ENCODE data around the gene SLC22A16.

The SLC22A16 gene

DNA sequence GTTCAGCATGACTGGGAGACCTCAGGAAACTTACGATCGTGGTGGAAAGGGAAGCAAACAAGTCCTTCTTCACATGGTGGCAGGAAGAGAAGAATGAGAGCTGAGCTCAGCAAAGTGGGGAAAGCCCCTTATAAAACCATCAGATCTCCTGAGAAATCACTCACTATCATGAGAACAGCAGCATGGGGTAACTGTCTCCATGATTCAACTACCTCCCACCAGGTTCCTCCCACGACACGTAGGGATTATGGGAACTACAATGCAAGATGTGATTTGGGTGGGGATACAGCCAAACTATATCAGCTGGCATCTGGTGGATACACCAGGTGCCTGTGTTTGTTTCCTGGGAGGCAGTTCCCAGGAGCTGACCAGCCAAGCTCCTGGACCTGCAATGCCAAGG is 65.9 kb downstream of the SLC22A16 start:
- in situ Hi-C loops (cut with MboI; ENCODE audit: low sequenced_read_pairs): no loop called here

DNA sequence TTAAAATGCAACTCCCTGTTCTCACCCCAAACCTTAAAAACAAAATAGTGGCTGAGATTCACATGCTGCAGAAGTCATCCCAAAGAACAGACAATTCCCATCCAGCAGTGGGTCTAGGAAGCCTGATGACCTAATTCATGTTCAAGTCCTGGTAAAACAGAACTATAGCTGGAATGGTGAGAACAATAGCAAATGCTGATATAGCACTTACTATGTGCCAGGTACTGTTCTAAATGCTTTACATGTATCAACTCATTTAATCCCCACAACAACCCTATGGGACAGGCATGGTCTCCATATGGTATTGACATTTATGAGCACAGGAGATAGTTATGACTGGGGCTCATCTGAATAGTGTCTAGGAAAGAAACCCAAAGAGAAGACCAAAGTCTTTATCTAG is 66.6 kb downstream of the SLC22A16 start:
- in situ Hi-C loops (cut with MboI; ENCODE audit: low sequenced_read_pairs): no loop called here

DNA sequence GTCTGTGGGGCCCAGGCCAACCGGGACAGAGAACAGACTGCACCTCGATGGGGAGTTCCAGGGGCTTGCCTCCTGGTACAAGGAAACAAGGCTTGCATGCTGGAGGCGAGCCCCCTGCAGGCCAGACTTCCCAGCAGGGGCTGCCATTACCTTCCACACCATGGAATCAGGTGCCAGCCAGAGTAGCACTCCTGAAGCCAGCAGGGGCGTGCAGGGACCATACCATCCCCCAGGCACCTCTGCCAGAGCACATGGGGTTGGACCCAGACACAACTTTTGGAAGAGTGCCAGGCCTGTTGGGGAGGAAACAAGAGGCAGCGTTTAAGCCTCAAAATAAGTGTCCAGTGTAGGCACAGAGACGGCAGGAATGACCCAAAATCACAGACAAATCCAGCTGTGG is 67.5 kb downstream of the SLC22A16 start:
- in situ Hi-C loops (cut with MboI; ENCODE audit: low sequenced_read_pairs): no loop called here

DNA sequence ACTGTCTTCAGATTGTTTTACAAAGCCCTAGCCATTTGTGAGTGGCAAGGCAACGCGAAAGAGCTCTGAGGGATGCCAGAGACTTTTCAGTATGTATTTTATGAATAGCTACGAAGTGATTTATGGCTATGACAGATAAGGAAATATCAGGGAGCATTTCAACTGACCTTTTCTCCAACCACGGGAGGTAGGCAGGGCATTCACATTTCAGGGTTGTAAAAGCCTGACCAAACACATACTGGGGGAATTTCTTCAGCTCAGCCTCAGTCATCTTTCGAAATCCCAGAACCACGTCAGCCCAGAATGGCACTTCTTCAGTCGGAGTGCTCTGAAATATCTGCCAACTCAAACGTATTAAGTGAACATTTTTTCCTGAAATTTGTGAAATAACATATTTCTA is 71.8 kb downstream of the SLC22A16 start:
- in situ Hi-C loops (cut with MboI; ENCODE audit: low sequenced_read_pairs): no loop called here

DNA sequence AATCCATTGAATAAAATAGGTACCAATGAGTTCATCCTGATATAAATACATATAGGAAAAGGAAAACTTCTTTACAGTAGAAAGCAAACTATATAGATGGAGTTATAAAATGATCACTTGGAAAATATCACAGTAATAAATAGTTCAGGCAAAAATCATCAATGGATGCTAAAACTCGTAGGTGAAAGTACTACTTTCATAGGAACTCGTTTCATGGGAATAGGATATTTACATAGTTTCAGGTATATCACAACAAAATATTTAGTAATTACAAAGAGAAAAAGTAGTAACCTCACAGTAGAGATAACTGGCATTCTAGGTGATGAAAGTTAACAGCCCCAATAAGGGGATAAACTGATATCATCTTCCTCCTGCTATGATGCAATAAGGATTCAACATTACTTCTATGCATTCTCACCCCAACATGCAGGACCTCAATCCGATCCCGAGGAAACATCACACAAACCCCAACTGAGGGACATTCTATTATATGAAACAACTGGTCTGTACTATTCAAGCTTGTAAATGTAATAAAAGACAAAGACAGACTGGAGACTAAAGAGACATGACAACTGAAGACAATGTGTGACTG is 74.7 kb downstream of the SLC22A16 start:
- in situ Hi-C loops (cut with MboI; ENCODE audit: low sequenced_read_pairs): no loop called here

DNA sequence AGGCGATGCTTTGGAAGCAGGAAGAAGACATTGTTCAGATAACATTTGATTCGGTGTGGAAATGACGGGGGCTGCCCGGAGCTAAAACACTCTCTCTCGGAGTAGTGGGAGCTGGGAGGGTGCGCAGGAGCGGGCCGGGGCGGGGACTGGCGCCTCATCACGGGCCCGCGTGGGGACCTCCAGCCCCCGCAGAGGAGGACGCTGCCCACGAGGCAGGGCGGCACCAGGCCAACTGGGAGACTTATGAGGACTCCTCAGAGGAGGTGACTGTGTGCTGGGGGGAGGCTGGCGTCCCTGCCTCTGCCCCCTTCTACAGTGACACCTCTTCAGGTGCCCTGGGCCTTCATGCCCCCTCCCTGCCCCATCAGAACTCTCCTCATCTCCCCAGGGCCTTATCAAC is 76.2 kb downstream of the SLC22A16 start:
- in situ Hi-C loops (cut with MboI; ENCODE audit: low sequenced_read_pairs): no loop called here

DNA sequence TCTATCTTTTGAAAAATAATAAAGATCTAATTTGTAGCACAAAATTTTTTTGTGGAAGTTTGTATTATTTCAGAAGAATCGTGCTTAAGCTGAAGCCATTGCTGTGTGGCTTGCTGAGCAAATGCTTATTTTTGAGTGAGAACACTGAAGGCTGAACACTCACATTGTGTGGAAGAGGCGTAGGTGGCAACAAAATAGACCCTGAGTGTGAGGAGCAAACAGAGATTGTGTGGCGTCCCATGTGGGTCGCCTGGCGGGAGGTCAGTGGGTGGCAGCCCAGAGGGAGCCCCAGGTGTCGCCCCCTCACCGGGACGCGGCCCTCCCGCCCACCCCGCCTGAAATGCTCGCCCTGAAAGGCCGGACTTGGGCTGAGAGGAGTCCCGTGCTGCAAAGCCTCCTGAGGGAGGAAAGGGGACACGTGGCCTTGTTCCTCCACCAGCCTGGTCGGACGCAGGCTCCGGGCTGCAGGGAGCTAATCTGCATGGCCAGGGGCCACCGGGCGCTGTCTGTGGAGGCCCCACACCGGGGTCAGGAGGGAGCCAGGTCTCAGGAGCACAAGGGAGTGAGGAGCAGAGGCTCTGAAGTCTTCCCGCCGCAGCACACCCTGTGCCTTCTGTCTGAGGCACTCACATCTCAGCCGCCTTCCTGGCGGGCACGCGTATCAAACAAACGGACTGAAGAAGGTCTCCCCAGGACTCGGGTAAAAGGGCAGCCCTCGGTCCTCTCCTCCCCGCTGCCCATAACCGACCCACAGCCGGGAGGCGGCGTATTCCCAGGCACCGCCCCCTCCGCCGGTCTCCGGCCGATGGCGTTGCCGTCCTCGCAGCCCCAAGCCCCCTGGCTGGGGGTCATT is 77.0 kb downstream of the SLC22A16 start:
- in situ Hi-C loops (cut with MboI; ENCODE audit: low sequenced_read_pairs): loop anchor here (25.0 kb wide), 2 partner anchors 687 to 862 kb away; no protein-coding TSS in a partner anchor

DNA sequence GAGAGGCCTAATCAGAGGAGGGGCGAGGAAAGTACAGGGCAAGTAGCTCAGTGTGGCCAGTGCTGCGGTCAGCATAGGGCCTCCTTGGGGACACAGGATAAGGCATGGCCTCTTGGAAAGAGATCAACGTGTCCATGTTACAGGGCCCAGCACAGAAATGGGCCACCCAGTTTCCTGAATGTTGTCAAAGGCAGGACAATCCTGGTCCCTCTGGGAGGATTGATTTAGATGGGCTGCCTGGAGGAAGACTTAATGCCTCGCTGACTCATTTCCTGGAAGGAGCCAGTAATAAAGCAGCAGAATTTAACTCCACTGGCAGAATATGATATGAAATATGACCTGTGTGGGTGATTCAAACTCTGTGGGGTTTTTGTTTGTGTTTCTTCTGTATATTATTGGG is 77.6 kb downstream of the SLC22A16 start:
- in situ Hi-C loops (cut with MboI; ENCODE audit: low sequenced_read_pairs): loop anchor here (25.0 kb wide), 2 partner anchors 686 to 861 kb away; no protein-coding TSS in a partner anchor

DNA sequence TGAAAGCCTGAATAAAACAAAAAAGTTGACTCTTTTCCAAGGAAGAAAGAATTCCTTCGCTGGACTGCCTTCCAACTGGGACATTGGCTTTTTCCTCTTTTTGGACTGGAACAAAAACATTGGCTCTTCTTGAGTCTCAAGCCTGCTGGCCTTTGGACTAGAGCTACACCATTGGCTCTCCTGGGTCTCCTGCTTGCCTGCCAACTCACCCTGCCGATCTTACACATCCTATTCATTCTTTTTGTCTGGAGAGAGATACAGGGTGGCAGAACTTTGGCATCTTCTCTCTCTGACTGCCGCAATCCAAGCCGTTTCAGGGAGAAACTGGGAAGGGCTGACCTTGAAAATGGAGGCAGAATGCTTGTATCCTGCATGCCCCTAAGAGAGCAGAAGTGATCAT is 81.2 kb downstream of the SLC22A16 start:
- in situ Hi-C loops (cut with MboI; ENCODE audit: low sequenced_read_pairs): loop anchor here (25.0 kb wide), 2 partner anchors 683 to 858 kb away; no protein-coding TSS in a partner anchor

DNA sequence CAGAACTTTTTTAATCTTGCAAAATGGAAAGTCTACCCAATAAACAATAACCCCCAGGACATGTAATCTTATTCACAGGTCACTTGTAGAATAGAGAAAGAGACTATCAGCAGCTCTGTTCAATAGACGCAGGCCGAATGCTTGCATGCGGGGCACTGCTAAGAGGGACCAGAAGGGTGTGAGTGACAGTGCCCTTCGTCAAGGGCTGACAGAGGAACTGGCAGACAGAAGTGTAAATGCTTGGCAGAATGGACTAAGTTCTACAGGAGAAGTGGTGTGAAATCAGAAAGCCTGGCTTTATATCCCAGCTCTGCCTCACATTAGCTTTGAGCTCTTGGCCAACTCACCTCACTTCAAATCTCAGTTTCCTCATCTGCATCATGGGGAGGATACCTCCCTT is 82.0 kb downstream of the SLC22A16 start:
- in situ Hi-C loops (cut with MboI; ENCODE audit: low sequenced_read_pairs): loop anchor here (25.0 kb wide), 2 partner anchors 682 to 857 kb away; no protein-coding TSS in a partner anchor

DNA sequence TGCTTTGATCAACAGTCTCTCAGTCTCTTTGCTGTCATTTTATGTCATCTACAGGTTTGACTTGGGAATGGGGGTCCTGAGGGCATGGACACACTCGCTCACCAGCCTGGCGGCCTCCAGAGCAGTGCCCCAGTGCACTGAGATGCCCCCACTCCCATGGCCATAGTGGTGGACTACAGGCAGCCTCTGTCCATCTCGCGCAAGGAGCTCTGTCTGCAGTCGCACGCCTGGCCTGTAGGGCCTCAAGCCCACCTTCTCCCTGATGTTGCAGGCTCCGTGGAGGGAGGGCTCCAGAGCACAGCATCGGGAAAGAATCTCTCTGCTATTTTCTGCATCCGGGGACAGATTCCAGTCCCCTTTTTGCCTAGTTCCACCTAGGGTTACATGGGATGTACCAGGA is 83.7 kb downstream of the SLC22A16 start:
- in situ Hi-C loops (cut with MboI; ENCODE audit: low sequenced_read_pairs): loop anchor here (25.0 kb wide), 2 partner anchors 680 to 855 kb away; no protein-coding TSS in a partner anchor

DNA sequence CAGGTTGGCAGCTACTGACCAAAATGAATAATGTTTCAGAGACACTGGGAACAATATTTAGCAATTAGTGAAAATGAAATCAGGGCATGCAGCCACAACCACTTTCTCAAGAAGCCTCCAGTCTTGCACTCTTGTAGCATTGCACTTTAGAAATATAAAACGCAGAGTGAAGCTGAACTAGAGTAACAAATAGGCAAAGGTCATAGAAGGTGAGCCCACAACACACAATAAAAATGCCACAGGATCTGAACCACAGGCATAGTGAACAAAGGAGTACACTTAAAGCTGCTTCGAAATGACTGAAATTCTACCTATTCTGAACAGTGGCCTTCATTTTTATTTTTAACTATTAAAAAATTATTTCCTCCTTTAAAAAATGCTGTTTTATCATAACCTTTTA is 86.0 kb downstream of the SLC22A16 start:
- in situ Hi-C loops (cut with MboI; ENCODE audit: low sequenced_read_pairs): loop anchor here (25.0 kb wide), 2 partner anchors 678 to 853 kb away; no protein-coding TSS in a partner anchor

DNA sequence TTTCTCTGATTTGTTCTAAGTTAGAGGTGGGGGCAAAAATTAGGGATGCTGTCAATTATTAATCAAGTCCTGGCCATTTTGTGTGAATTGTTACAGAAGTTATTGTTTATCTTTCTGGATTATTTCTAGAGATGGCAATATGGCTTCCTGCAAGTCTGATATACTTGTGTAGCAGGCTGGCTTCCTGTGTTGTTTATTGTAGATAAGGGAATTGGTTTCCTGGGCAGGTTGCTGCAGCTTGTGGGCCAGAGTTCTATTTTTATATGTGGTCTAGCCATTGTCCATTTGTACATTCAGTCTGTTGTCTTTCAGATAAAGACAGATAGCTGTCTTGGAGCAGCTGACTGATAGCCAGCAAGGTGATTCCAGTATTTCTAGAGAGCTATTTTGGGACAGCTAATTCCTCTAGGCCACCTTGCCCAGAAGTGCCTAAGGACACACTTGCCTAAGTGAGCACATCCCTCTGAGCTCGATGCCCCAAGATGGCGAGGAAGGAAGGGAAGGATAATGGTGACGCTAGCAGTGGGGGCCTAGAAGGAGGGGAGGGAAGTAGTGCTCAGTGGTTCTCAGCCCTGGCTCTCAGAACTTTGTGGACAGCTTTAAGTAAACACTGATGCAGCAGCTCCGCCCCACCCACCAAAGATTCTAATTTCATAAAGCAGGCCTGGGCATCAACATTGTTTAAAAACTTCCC is 86.6 kb downstream of the SLC22A16 start:
- in situ Hi-C loops (cut with MboI; ENCODE audit: low sequenced_read_pairs): loop anchor here (25.0 kb wide), 2 partner anchors 678 to 853 kb away; no protein-coding TSS in a partner anchor

DNA sequence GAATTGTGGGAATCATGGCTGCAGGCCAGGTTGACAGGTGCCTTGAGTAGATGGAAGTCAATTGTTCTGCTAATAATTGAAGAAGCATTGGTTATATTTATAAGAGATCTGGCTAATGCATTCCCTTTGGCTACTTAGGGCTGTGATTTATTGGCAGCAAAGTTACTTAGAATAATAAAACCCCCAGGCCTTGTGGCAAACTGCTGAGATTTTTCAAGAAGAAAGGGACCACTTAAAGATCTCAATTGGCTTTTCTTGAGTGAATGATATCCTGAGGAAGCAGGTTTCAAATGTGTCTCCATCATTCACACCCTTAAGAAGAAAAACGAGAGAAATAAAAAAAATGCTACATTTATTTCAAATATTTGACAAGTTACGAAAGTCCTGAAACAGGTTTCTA is 88.4 kb downstream of the SLC22A16 start:
- in situ Hi-C loops (cut with MboI; ENCODE audit: low sequenced_read_pairs): loop anchor here (25.0 kb wide), 2 partner anchors 676 to 851 kb away; no protein-coding TSS in a partner anchor

DNA sequence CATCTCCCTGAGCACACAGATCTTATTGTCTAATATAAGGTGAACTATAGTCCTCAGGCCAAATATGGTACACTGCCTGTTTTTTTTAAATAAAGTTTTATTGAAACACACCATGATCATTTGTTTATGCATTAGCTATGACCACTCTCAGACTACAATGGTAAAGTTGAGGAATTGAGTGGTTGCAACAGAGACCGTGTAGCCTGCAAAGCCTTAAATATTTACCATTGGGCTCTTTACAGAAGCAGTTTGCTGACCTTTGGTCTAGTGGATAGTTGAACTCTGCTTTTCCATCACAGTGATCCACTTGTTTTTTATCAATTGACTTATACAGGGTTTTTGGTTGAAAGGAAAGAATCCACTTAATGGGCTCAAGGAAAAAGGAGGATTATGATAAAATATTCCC is 91.0 kb downstream of the SLC22A16 start:
- in situ Hi-C loops (cut with MboI; ENCODE audit: low sequenced_read_pairs): loop anchor here (25.0 kb wide), 2 partner anchors 673 to 848 kb away; no protein-coding TSS in a partner anchor

DNA sequence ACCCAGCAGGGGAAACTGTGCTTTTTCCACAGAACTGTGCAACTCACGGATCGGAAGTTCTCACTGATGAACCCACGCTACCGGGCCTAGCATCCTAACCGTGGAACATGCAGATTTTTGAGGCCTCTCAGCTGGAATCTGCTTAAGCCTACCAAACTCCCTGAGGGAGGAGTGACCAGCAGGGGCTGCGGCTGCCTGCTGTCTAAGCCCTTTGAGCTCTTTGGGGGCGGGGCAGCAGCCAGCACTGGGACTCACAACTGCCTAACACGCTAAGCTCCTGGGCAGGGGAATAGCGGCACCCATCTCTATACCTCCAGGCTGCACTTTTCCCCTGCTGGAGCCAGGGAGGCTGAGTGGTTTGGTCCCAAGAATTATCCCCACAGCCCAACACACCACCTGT is 97.9 kb downstream of the SLC22A16 start:
- in situ Hi-C loops (cut with MboI; ENCODE audit: low sequenced_read_pairs): loop anchor here (25.0 kb wide), 2 partner anchors 666 to 841 kb away; no protein-coding TSS in a partner anchor

All from HL-60/S4 (cell line).